Measurements from ENCODE around the gene PTH1R. TPM values are rescaled to one million over a fixed set of nuclear protein-coding genes. Genes with fewer than 3 reads are reported as not detected.

PTH1R gene
- polyA plus RNA-seq, 2 of the 4 experiments (the other 2 are of a cell fraction), result 0.45 to 0.53 TPM

- CTCF ChIA-PET, result interaction anchor here (0.7 kb wide), 1 partner anchor 200 kb away, joined by 3 read pairs; no protein-coding TSS in a partner anchor
- FAIRE-seq (no peak), ATAC-seq (no peak), DNase-seq (ENCODE audit: low read depth in 1 of 2, low spot score in 1 of 2) (no peak)
- TF ChIP-seq CBX8 (IDR thresholded peaks at IDR 0.05), result no peak
- H3K4me2 ChIP-seq, result peak overlapping the region; percentile 87; the same call in 2 of the 3 replicates
- peak overlapping the region; percentile 90 to 97; a peak in 5 of 6 replicates for H3K27ac ChIP-seq
- H3K4me3 ChIP-seq, result no peak overlapping the region
- 74% methylated on average over 7 of the region's 7 CpGs for WGBS (ENCODE audit: missing lambda C conversion rate)
- no peaks in the 10 kb centered on the region for H3K9me3 ChIP-seq
- H3K4me1 ChIP-seq, result peaks cover 78% of the 10 kb centered on the region
- POLR2A ChIA-PET, result interaction anchor here (1.1 kb wide), 1 partner anchor 29 kb away, joined by 3 read pairs; the partner anchor contains the start of gene NBEAL2
Measured at GRCh38 chr3:46950650-46951241, 73.2 kb downstream of the PTH1R start.

- Histone ChIP-seq H3K9me3 (no peaks in the 10 kb centered on the region), H3K4me2 (no peak overlapping the region), H3K4me3 (no peak overlapping the region), H3K4me1 (peaks cover 78% of the 10 kb centered on the region), H3K27ac (peak overlapping the region in 1 of 2 experiments; percentile 9; a peak in 2 of 6 replicates)
- WGBS (ENCODE audit: missing lambda C conversion rate), result 75% methylated on average over 2 of the region's 2 CpGs
- no peak for ATAC-seq
- DNase-seq (ENCODE audit: low read depth in 1 of 2, low spot score in 1 of 2), result no peak
- ChIA-PET CTCF (interaction anchor here (1.1 to 4.3 kb wide), 2 partner anchors 17 to 28 kb away, joined by 3 to 21 read pairs; no protein-coding TSS in a partner anchor), POLR2A (interaction anchor here (1.0 kb wide), 1 partner anchor 23 kb away, joined by 4 read pairs; the partner anchor contains the start of gene CCDC12)
- FAIRE-seq, result no peak
- TF ChIP-seq ZNF302 (CRISPR knock-in tag; IDR thresholded peaks at IDR 0.05) (no peak), CBX2 (IDR thresholded peaks at IDR 0.05; ENCODE audit: borderline replicate concordance, low read depth) (no peak), KDM1A (IDR thresholded peaks at IDR 0.05; ENCODE audit: low read depth) (no peak), ATOH8 (CRISPR knock-in tag; IDR thresholded peaks at IDR 0.05; ENCODE audit: low read depth) (no peak), EP300 (IDR thresholded peaks at IDR 0.05) (no peak), HMGXB4 (CRISPR knock-in tag; IDR thresholded peaks at IDR 0.05; ENCODE audit: borderline replicate concordance) (no peak), FOXS1 (CRISPR knock-in tag; IDR thresholded peaks at IDR 0.05) (no peak), MAZ (IDR thresholded peaks at IDR 0.05; ENCODE audit: borderline replicate concordance, low read depth, low read length) (no peak)
Measured at GRCh38 chr3:46952813-46953212, 75.3 kb downstream of the PTH1R start.

Small RNA genes within 50 kb of the gene (small RNA-seq; reads per million reads assigned to genes)
- gene AC109583.2, result 0 reads per million in 6 experiments

Other genes starting within 250 kb of the PTH1R start
- gene ALS2CL, start 184.0 kb upstream of the PTH1R start, polyA plus RNA-seq (2011; rRNA removed), result 2.3 and 3.6 TPM in 2 replicates
- 3.3 to 4.0 TPM (median 3.9 TPM) in 3 replicates for gene ALS2CL, start 184.0 kb upstream of the PTH1R start, polyA plus RNA-seq (2017; fragmentation: RNase III; extraction: RNeasy Plus Mini Kit Qiagen cat#74134 plus additional on column Dnase treatment)
- gene TMIE, start 176.3 kb upstream of the PTH1R start, polyA plus RNA-seq (2011; rRNA removed), result 0.12 and 0.21 TPM in 2 replicates
- gene TMIE, start 176.3 kb upstream of the PTH1R start, polyA plus RNA-seq (2017; fragmentation: RNase III; extraction: RNeasy Plus Mini Kit Qiagen cat#74134 plus additional on column Dnase treatment), result 0.09 TPM in 1 of 3 replicates, not detected in the others
- not detected in 2 replicates for gene PRSS50, start 159.9 kb upstream of the PTH1R start, polyA plus RNA-seq (2011; rRNA removed)
- gene PRSS50, start 159.9 kb upstream of the PTH1R start, polyA plus RNA-seq (2017; fragmentation: RNase III; extraction: RNeasy Plus Mini Kit Qiagen cat#74134 plus additional on column Dnase treatment), result not detected in 3 replicates
- gene MYL3, start 14.3 kb upstream of the PTH1R start, polyA plus RNA-seq (2011; rRNA removed), result not detected in 2 replicates
- 0.25 TPM in 1 of 3 replicates, not detected in the others for gene MYL3, start 14.3 kb upstream of the PTH1R start, polyA plus RNA-seq (2017; fragmentation: RNase III; extraction: RNeasy Plus Mini Kit Qiagen cat#74134 plus additional on column Dnase treatment)
- gene CCDC12, start 99.0 kb downstream of the PTH1R start, polyA plus RNA-seq (2011; rRNA removed), result 21.7 and 34.8 TPM in 2 replicates
- gene CCDC12, start 99.0 kb downstream of the PTH1R start, polyA plus RNA-seq (2017; fragmentation: RNase III; extraction: RNeasy Plus Mini Kit Qiagen cat#74134 plus additional on column Dnase treatment), result 74.2 to 81.0 TPM (median 79.2 TPM) in 3 replicates
- 9.6 and 13.3 TPM in 2 replicates for gene NBEAL2, start 101.9 kb downstream of the PTH1R start, polyA plus RNA-seq (2011; rRNA removed)
- gene NBEAL2, start 101.9 kb downstream of the PTH1R start, polyA plus RNA-seq (2017; fragmentation: RNase III; extraction: RNeasy Plus Mini Kit Qiagen cat#74134 plus additional on column Dnase treatment), result 43.4 to 54.0 TPM (median 47.3 TPM) in 3 replicates